ENCODE data around the gene FBXW4.
"Not testable (repeated sequence)": the region's sequence is repeated elsewhere in the genome, so short reads cannot be mapped to it uniquely, and the experiment has no call there.

The FBXW4 gene

GRCh38 chr10:101615525-101616116, 79.3 kb downstream of the FBXW4 start:
- DNase-seq, result no peak

- DNase-seq, result no peak
These were observed 80.1 kb downstream of the FBXW4 start for GRCh38 chr10:101614663-101615524.

- no peak for DNase-seq
These were observed 81.3 kb downstream of the FBXW4 start for GRCh38 chr10:101613646-101614045.

GRCh38 chr10:101612872-101613271, 82.1 kb downstream of the FBXW4 start:
- DNase-seq, result no peak

- no peak for DNase-seq
These were observed 82.9 kb downstream of the FBXW4 start for GRCh38 chr10:101612086-101612485.

- DNase-seq, result no peak
These were observed 83.7 kb downstream of the FBXW4 start for GRCh38 chr10:101611096-101611905.

GRCh38 chr10:101609481-101609880, 85.5 kb downstream of the FBXW4 start:
- no peak for DNase-seq

- DNase-seq, result no peak
These were observed 87.8 kb downstream of the FBXW4 start for GRCh38 chr10:101607124-101607523.

- peak; percentile 44 for DNase-seq
These were observed 92.1 kb downstream of the FBXW4 start for GRCh38 chr10:101602761-101603398.

GRCh38 chr10:101601541-101601940, 93.4 kb downstream of the FBXW4 start:
- no peak for DNase-seq

- DNase-seq, result no peak
These were observed 97.7 kb downstream of the FBXW4 start for GRCh38 chr10:101597091-101597900.

GRCh38 chr10:101595591-101596433, 99.2 kb downstream of the FBXW4 start:
- DNase-seq, result no peak

- DNase-seq, result not testable (repeated sequence)
These were observed 101.6 kb downstream of the FBXW4 start for GRCh38 chr10:101593331-101593730.

- no peak for DNase-seq
These were observed 106.1 kb downstream of the FBXW4 start for GRCh38 chr10:101588879-101589278.

GRCh38 chr10:101587725-101588653, 107.0 kb downstream of the FBXW4 start, which contains the start of the genes DPCD and POLL:
TSS of gene DPCD (plus strand) at chr10:101588321. CDS start at chr10:101588337, 16 bp downstream.
TSS of gene POLL (minus strand) at chr10:101588257. CDS start at chr10:101587360, 897 bp downstream.
- DNase-seq, result peak; percentile 92

- DNase-seq, result no peak
These were observed 109.1 kb downstream of the FBXW4 start for GRCh38 chr10:101585841-101586240.

- DNase-seq, result no peak
These were observed 114.2 kb downstream of the FBXW4 start for GRCh38 chr10:101580486-101581399.

GRCh38 chr10:101579516-101579870, 115.5 kb downstream of the FBXW4 start:
- no peak for DNase-seq

All from activated CD8-positive, alpha-beta memory T cell treated with anti-CD3 and anti-CD28 coated beads, Interleukin-2, amount 50 U/mL, for 4 hours (primary cell).